ENCODE results near the gene CCDC57. TPM values are rescaled to one million over a fixed set of nuclear protein-coding genes. Genes with fewer than 3 reads are reported as not detected.
A peak's percentile ranks its signal among the peaks of the same experiment; 100 is the strongest.

Gene CCDC57
- total and polyA plus RNA-seq, 9 of the 15 experiments (the other 6 are each of a cell fraction or from before 2014, with no cell fraction given), result 0.83 to 36.2 (median 13.6) TPM

DNA sequence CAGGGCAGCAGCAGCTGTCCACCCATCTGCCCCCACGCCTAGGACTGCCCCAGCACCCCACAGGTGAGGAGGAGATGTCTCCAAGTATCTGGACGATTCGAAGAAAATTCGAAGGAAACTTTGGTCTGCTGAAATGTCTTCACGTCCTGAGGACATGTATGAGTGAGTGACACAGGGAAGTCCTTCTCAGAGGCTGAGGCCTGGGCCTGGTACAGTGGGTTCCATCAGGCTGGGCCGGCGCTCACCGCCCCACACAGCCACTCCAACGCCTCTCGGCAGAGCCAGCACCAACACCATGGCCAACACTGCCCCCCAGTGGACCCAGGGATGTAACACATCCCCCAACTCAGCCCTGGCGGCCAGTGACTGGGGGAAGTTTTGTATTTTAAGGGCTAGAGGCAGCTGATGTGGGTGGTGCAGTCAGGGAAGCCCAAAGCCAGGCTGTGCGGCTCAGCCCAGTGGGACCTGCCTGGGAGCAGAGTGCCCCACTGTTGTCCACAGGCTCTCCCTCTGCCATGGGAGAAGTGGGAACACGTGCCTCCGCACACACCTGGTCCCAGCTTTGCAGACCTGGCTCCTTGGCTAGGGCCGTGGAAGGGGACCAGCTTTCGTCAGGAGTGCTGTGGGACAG is 58.8 kb downstream of the CCDC57 start (continued):
- TF ChIP-seq, protein P1, sequence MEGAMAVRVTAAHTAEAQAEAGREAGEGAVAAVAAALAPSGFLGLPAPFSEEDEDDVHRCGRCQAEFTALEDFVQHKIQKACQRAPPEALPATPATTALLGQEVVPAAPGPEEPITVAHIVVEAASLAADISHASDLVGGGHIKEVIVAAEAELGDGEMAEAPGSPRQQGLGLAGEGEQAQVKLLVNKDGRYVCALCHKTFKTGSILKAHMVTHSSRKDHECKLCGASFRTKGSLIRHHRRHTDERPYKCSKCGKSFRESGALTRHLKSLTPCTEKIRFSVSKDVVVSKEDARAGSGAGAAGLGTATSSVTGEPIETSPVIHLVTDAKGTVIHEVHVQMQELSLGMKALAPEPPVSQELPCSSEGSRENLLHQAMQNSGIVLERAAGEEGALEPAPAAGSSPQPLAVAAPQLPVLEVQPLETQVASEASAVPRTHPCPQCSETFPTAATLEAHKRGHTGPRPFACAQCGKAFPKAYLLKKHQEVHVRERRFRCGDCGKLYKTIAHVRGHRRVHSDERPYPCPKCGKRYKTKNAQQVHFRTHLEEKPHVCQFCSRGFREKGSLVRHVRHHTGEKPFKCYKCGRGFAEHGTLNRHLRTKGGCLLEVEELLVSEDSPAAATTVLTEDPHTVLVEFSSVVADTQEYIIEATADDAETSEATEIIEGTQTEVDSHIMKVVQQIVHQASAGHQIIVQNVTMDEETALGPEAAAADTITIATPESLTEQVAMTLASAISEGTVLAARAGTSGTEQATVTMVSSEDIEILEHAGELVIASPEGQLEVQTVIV (CRISPR knock-in tag; IDR thresholded peaks at IDR 0.05; ENCODE audit: borderline replicate concordance), result no peak
- TF ChIP-seq HNRNPL (IDR thresholded peaks at IDR 0.05; ENCODE audit: low read depth, low read length), result no peak
- no peak for TF ChIP-seq KDM5B (IDR thresholded peaks at IDR 0.05; ENCODE audit: insufficient replicate concordance, low read depth, low read length)
- no peak for TF ChIP-seq POLR2A (conservative IDR thresholded peaks at IDR 0.05)
- TF ChIP-seq FUS (optimal IDR thresholded peaks at IDR 0.05; ENCODE audit: low read depth, low read length), result no peak
- no peak for TF ChIP-seq ZNF445 (CRISPR knock-in tag; IDR thresholded peaks at IDR 0.05; ENCODE audit: low read depth)
- 0 out of 2 replicates have a peak, but pooled peaks have one; percentile 29 for TF ChIP-seq ZKSCAN1 (IDR thresholded peaks at IDR 0.05; ENCODE audit: low read depth, low read length)
- no peak for TF ChIP-seq GTF2A2 (tag; IDR thresholded peaks at IDR 0.05)
- TF ChIP-seq, protein P2, sequence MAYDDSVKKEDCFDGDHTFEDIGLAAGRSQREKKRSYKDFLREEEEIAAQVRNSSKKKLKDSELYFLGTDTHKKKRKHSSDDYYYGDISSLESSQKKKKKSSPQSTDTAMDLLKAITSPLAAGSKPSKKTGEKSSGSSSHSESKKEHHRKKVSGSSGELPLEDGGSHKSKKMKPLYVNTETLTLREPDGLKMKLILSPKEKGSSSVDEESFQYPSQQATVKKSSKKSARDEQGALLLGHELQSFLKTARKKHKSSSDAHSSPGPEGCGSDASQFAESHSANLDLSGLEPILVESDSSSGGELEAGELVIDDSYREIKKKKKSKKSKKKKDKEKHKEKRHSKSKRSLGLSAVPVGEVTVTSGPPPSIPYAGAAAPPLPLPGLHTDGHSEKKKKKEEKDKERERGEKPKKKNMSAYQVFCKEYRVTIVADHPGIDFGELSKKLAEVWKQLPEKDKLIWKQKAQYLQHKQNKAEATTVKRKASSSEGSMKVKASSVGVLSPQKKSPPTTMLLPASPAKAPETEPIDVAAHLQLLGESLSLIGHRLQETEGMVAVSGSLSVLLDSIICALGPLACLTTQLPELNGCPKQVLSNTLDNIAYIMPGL (CRISPR knock-in tag; IDR thresholded peaks at IDR 0.05), result no peak
- TF ChIP-seq, protein P3, sequence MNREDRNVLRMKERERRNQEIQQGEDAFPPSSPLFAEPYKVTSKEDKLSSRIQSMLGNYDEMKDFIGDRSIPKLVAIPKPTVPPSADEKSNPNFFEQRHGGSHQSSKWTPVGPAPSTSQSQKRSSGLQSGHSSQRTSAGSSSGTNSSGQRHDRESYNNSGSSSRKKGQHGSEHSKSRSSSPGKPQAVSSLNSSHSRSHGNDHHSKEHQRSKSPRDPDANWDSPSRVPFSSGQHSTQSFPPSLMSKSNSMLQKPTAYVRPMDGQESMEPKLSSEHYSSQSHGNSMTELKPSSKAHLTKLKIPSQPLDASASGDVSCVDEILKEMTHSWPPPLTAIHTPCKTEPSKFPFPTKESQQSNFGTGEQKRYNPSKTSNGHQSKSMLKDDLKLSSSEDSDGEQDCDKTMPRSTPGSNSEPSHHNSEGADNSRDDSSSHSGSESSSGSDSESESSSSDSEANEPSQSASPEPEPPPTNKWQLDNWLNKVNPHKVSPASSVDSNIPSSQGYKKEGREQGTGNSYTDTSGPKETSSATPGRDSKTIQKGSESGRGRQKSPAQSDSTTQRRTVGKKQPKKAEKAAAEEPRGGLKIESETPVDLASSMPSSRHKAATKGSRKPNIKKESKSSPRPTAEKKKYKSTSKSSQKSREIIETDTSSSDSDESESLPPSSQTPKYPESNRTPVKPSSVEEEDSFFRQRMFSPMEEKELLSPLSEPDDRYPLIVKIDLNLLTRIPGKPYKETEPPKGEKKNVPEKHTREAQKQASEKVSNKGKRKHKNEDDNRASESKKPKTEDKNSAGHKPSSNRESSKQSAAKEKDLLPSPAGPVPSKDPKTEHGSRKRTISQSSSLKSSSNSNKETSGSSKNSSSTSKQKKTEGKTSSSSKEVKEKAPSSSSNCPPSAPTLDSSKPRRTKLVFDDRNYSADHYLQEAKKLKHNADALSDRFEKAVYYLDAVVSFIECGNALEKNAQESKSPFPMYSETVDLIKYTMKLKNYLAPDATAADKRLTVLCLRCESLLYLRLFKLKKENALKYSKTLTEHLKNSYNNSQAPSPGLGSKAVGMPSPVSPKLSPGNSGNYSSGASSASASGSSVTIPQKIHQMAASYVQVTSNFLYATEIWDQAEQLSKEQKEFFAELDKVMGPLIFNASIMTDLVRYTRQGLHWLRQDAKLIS (CRISPR knock-in tag; IDR thresholded peaks at IDR 0.05), result 0 out of 2 replicates have a peak, but pooled peaks have one; percentile 40
- TF ChIP-seq SMAD1 (IDR thresholded peaks at IDR 0.05; ENCODE audit: low read depth, low read length, partially characterized antibody), result no peak
- TF ChIP-seq EWSR1 (IDR thresholded peaks at IDR 0.05; ENCODE audit: borderline replicate concordance, low read depth, partially characterized antibody), result no peak
- no peak for TF ChIP-seq ZNF134 (CRISPR knock-in tag; conservative IDR thresholded peaks at IDR 0.05)
- no peak for TF ChIP-seq SAFB (IDR thresholded peaks at IDR 0.05; ENCODE audit: borderline replicate concordance, low read depth, low read length)
- no peak for TF ChIP-seq TRIM24 (IDR thresholded peaks at IDR 0.05)
- TF ChIP-seq RCOR1 (IDR thresholded peaks at IDR 0.05; ENCODE audit: borderline replicate concordance in 1 of 2, low read depth in 2 of 2, low read length in 2 of 2), result peak in 1 of 2 experiments; percentile 29; a peak in 1 of 4 replicates
- TF ChIP-seq, protein P4, sequence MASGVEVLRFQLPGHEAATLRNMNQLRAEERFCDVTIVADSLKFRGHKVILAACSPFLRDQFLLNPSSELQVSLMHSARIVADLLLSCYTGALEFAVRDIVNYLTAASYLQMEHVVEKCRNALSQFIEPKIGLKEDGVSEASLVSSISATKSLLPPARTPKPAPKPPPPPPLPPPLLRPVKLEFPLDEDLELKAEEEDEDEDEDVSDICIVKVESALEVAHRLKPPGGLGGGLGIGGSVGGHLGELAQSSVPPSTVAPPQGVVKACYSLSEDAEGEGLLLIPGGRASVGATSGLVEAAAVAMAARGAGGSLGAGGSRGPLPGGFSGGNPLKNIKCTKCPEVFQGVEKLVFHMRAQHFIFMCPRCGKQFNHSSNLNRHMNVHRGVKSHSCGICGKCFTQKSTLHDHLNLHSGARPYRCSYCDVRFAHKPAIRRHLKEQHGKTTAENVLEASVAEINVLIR (CRISPR knock-in tag; IDR thresholded peaks at IDR 0.05), result no peak
- no peak for TF ChIP-seq NR4A1 (CRISPR knock-in tag; IDR thresholded peaks at IDR 0.05)
- TF ChIP-seq NR4A1 (tag; IDR thresholded peaks at IDR 0.05), result no peak
- no peak for TF ChIP-seq ZZZ3 (IDR thresholded peaks at IDR 0.05)
